HG03196 (cell line): ENCODE data around the gene SLC35A4.
"Not testable (repeated sequence)": the region's sequence is repeated elsewhere in the genome, so short reads cannot be mapped to it uniquely, and the experiment has no call there.

ENCODE experiments used
- ATAC-seq: cut with Tn5 transposase; IDR thresholded peaks from one replicate; pipeline ENCODE4 v1.9.1; 2021; ENCODE audit not compliant: unreplicated experiment

The SLC35A4 gene

DNA sequence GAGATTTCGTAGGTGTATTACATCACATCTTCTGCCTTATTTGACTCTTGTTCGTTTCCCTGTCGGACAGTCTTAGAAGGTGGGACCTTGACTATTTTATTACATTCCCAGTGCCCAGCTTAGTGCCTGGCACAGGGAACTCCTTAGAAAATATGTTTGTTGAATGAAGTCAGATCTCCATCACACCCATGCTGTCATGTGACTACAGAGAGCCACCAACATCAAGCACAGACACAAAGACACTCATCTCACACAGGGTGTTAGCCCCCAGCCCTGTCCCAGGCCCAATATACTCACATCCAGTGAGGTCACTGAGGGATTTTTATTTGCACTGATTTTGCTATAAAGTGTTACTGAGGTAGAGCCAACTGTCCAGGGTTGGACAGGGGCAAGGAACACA lies 6.7 kb upstream of the SLC35A4 start:
- ATAC-seq = no peak

DNA sequence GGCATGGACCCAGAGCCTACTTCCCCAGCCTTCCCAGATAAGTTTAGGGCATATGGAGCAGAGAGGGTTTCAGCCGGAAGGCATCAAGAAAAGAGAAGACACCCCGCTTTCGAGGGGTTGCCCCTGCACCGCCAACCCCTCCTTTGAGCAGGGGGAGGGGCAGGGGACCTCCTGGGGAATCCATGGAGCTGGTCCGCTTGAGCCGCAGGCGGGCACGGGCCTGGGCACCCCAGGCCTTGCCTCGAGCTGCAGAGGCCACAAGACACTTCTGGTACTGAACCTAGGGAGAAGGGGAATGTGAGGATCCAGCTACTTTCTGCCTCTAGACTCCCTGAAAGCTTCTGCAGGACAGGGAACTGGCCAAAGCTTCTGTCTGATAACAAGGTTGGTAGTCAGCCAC lies 6.1 kb upstream of the SLC35A4 start:
- no peak for ATAC-seq

DNA sequence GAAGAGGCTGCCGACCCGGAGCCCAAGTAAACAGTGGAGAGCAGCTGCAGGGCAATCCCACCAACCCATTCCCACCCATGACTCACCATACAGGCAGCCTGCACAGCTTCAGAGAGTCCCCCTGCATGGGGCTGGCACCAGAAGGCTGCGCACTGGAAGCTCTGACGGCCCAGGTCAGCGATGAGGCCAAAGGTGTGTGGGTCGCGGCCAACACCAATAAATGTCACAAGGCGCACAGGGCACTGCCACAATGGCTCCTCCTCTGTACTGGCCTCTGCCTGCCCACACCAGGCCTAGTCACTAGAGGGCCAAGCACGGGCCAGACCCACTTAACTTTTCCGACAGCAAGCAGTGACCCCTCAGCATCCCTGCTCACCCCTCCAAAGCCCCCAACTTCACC lies 4.4 kb upstream of the SLC35A4 start:
- no peak for ATAC-seq

DNA sequence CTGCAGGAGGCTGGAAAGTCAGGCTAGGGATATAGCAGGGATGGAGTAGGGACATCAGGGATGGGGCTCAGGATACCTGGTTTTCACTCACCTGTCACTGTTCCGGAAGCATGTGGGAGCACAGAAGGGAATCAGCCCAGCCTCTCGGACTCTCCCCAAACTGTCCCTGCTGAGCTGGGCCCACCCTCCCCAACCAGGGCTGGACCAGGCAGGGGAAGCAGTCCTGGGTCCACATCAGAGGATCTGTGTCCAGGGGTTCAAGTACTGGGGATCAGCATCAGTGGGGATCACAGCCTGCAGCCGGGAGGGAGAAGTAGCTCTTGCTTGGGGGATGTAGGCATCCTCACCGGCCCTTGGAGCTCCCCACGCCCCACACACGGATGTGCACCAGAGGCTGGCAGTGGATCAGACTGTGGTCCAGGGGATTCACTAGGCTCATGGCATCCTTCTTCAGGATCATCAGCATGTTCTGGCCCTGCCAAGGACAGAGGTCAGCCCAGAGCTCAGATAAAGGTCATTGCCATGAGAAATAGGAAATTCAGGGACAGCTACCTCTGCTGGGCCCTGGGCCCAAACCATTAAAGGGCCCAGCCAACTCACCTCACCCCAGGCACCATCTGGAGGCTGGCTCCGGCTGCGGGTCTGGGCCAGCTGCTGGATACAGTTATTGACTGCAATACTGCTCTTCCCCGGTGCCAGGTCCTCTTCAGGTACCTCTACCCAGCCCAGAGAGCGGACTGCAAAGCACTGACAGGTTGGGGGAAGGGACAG lies 2.7 kb upstream of the SLC35A4 start:
- ATAC-seq = no peak

DNA sequence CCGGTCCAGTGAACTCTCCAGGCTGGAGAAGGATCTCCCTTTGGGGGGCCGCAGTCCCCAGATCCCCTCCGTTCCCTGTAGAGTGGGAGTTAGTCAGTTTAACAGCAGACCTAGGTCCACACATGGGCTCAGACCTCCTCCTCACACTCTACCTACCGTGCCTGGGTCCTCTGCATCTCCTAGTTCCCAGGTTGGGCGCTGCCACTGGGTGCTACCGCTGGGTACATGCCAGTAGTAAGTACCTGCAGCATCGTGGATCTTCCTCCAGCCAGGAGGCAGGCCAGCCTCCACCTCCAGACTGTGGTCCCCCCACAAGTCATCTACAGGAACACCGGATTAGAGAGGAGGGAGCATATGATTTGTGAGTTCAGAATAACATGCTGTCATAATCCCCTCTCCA lies 1.0 kb upstream of the SLC35A4 start:
- no peak for ATAC-seq

DNA sequence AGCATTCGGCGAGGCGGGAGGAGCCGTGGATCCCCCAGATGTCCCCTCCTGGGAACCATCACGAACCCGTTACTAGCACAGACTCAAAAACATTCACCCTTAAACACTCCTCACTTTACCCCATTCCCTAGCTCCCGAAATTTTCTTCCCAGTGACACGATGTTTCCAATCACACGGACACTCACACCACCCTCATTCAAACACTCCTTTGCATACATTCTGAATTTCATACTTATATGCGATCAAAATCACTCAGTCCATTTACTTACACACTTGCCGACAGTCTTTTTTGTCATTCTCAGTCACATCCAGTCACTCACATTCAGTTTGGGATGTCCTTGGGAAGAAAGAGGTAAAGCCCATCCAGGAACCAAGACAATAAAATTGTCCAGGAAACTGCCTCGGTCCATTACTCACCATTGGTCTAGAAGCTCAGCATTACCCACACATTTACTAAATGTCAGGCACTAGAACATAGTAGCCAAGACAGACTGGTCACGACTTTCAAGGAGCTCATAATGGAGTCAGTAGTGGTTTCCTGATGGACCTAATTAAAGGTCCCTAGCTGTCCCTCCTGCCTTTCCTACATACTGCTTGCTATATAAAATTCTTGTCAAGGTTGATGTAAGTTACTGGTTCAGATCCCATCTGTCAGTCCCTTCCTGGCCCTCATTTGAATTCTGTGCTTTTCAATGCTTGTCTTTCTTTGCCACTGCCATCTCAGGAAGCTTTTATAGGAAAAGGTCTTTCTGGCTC lies 574 bp downstream of the SLC35A4 start:
- no peak for ATAC-seq

DNA sequence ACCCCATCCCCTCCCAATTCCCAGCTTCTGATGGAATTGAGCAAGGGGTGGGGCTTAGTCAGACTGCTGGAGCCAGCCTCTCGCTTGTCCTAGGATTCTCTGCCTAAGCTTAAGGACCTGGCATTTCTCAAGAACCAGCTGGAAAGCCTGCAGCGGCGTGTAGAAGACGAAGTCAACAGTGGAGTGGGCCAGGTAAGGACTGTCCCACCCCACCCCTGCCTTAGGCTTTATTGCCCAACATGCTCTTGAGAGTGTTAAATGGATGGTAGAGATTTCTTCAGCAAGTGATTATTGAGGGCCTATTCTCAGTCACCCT lies 1.1 kb downstream of the SLC35A4 start:
- ATAC-seq = no peak

DNA sequence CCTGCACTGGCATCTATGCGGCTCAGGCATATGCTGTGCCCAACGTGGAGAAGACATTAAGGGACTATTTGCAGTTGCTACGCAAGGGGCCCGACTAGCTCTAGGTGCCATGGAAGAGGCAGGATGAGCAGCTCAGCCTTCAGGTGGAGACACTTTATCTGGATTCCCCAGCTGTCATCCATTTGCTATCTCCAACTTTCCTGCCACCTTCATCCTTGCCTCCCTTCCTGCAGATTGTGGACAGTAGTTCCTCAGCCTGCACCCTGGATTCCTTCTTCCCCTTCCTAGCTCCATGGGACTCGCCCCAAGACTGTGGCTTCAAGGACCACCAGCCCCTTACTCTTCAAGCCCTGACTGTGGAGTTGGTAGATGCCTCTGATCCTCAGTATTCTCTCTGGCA lies 2.0 kb downstream of the SLC35A4 start:
- ATAC-seq = no peak

DNA sequence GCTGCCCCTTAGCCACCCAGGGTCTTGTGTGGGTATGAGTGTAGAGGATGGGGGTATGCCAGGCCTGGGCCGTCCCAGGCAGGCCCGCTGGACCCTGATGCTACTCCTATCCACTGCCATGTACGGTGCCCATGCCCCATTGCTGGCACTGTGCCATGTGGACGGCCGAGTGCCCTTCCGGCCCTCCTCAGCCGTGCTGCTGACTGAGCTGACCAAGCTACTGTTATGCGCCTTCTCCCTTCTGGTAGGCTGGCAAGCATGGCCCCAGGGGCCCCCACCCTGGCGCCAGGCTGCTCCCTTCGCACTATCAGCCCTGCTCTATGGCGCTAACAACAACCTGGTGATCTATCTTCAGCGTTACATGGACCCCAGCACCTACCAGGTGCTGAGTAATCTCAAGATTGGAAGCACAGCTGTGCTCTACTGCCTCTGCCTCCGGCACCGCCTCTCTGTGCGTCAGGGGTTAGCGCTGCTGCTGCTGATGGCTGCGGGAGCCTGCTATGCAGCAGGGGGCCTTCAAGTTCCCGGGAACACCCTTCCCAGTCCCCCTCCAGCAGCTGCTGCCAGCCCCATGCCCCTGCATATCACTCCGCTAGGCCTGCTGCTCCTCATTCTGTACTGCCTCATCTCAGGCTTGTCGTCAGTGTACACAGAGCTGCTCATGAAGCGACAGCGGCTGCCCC lies 2.6 kb downstream of the SLC35A4 start:
- ATAC-seq = no peak

DNA sequence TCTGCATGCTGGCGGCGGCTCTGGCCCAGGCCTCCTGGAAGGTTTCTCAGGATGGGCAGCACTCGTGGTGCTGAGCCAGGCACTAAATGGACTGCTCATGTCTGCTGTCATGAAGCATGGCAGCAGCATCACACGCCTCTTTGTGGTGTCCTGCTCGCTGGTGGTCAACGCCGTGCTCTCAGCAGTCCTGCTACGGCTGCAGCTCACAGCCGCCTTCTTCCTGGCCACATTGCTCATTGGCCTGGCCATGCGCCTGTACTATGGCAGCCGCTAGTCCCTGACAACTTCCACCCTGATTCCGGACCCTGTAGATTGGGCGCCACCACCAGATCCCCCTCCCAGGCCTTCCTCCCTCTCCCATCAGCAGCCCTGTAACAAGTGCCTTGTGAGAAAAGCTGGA lies 3.2 kb downstream of the SLC35A4 start:
- no peak for ATAC-seq

DNA sequence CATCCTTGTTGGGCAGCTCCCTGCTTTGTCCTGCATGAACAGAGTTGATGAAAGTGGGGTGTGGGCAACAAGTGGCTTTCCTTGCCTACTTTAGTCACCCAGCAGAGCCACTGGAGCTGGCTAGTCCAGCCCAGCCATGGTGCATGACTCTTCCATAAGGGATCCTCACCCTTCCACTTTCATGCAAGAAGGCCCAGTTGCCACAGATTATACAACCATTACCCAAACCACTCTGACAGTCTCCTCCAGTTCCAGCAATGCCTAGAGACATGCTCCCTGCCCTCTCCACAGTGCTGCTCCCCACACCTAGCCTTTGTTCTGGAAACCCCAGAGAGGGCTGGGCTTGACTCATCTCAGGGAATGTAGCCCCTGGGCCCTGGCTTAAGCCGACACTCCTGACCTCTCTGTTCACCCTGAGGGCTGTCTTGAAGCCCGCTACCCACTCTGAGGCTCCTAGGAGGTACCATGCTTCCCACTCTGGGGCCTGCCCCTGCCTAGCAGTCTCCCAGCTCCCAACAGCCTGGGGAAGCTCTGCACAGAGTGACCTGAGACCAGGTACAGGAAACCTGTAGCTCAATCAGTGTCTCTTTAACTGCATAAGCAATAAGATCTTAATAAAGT lies 3.9 kb downstream of the SLC35A4 start:
- no peak for ATAC-seq

DNA sequence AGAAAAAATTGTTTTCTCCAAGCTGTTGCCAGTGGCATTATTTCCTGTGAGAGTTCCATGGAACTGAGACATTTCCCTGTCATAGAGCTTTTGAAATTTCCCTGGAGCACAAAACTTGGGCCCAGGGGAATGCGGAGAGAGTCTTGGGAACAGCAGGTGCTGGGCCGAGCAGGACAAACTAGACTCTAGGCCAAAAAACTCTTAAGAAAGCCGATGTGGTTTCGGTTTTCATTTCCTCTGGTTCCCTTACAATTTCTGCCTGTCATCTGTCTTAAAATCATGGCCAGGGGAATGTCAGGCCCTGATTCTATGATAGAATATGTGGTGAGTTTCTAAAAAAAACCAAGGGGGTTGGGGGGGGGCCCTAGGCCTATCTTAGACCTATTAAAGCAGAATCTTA lies 4.6 kb downstream of the SLC35A4 start:
- no peak for ATAC-seq

DNA sequence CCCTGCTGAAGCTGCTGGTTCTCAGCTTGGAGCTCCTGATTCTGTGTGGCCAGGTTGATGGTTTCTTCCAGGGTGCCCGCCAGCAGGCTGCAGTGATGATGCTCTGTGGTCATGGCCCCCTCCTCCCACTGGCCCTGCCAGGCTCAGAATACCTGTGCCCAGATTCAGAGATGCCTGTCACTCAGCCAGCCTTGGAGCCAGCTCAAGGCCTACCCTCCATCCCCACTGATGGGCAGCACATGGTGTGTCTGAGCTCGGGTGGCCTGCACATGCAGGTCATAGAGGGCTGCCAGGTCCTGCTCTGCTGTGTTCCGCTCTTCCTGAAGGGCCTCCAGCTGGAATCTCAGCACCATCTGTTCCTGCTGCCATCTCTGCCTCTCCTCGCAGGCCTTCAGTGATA lies 5.4 kb downstream of the SLC35A4 start:
- ATAC-seq = no peak

DNA sequence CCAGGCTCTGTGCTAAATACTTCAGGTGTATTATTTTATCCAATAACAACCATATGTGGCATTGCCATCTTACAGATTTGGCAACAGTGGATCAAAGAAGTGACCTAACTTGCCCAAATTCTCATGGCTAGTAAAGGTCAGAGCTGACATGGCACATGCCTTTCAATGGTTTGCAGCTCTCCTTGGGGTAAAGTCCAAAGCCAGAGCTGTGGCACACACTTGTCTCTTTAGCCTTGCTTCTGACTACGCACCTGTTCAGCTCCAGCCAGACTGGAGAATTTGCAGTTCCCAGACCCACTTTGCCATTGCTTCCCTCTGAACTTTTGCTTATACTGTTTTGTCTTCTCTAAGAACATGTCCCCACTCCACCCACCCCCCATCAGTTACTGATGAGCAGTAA lies 5.9 kb downstream of the SLC35A4 start:
- ATAC-seq = no peak

DNA sequence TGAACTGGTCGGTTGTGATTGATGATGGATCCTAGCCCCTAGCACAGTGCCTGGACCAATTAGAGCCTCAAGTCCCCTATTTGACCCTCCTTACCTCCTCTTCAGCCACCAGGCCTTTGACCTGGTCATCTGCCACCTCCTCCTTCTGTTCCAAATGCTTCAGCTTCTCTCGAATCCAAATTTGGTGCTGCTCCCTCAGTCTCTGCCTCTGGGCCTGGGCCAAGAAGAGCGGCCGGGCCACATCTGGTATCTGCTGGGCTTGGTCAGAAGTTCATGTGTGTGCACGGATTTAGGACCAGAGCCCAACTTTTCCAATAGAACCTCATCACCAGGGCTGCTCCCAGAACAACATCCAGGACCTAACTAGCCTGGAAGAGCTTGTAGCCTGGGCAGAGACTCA lies 6.5 kb downstream of the SLC35A4 start:
- ATAC-seq = no peak

DNA sequence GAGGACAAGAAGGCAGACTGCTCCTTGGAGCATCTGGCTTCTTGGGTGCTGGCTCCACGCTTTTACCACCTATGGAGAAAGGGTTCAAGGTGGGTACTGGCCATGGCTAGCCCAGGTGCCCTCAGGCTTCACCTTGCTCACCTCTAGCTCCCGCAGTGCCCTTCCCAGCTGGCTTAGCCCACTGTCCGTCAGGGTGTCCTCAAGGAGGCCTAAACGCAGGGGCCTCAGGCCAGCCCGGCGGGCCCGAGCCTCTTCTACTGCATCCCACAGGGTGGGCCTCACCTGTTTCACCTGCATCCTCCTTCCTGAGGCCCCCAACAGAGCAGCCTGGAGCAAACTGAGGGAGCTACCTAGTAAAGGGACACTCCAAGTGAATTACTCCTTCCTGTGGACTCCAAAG lies 9.1 kb downstream of the SLC35A4 start:
- ATAC-seq = no peak

DNA sequence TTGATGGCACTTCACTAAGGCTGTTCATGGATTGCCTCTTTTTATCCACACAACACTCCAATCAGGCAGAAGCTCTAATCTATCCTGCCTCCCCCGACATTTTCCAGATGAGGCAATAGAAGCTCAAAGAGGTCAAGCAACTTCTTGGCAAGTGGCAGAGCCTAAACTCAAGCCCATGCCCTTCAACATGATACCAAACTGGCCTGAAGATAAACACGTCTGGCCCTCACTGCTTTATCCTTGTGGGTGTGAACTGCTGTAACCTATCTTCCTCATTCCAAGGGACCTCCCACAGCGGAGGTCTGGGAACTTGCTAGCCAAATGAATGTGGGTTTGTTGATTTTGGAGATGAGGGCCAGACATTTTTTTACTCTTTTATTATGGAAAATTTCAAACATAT lies 9.5 kb downstream of the SLC35A4 start:
- ATAC-seq = no peak

DNA sequence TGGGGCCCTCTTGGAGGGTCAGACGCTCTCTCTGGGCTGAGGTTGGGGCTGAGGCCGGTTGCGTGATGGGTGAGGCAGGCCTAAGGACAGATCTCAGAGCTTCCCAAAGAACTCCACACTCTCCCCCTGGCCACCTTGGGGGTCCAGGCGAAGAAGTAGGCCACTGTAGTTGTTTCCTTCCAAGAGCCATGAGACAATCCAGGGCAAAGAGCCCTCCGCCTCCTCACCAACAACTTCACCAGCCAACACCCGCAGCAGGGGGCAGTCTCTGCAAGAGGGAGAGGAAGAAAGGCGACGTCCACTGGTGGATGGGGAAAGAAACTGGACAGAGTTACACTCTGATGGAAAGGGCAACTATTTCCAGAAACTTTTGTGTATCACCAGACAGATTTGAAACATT lies 10.7 kb downstream of the SLC35A4 start:
- ATAC-seq = no peak

DNA sequence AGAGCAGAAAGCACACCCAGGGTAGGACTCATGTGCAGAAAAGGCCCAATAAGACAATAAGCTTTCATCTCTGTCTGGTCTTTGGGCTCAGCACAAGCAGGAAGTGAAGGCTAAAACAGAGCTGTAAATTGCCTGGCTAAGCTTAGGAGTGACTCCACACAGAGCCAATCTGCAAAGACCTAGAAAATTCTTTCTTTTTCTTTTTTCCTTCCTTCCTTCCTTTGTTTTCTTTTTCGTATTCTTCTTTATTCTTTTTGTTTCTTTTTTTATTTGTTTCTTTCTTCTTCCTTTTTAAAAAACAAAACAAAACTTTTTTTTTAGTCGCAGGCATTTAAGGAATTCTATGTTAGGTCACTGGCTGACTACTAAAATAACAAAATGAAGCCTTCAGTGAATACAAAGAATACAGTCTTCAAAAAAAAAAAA lies 12.2 kb downstream of the SLC35A4 start:
- ATAC-seq = no peak

DNA sequence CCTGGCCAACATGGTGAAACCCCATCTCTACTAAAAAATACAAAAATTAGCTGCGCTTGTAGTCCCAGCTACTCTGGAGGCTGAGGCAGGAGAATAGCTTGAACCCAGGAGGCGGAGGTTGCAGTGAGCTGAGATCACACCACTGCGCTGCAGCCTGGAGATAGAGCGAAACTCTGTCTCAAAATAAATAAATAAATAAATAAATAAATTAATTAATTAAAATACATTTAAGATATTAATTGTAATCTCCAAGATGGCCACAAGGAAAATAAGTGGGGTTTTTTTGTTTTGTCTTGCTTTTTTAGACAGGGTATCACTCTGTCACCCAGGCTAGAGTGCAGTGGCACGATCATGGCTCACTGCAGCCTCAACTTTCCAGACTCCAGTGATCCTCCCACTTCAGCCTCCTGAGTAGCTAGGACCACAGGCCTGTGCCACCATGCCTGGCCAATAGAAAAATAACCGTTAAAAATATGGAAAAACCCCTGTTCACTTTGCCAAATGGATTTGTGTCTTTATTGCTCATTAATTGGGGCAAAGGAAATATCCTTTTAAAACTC lies 14.6 kb downstream of the SLC35A4 start:
- not testable (repeated sequence) for ATAC-seq

DNA sequence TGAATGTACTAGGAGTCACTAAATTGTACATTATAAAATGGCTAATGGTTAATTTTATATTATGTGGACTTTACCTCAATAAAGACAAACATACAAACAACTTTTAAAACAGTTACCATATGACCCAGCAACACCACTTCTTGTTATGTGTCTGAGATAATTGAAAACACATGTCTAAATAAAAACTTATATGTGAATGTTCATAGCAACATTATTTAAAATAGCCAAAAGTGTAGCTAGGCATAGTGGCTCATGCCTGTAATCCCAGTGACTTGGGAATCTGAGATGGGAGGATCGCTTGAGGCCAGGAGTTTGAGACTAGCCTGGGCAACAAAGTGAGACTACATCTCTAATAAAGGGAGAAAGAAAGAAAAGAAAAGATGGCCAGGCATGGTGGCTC lies 22.9 kb downstream of the SLC35A4 start:
- ATAC-seq = no peak
